HCT116 (cell line): Measurements from ENCODE around the gene SBF2. TPM values are rescaled to one million over a fixed set of nuclear protein-coding genes. Genes with fewer than 3 reads are reported as not detected.

Experiments
- ATAC-seq: fragments of 200-7000 bp; cut with Tn5 transposase; 2 replicates; pipeline ENCODE4 v1.9.1; 2020; ENCODE audit warnings: mild to moderate bottlenecking, moderate library complexity
- BruUV-seq: library from RNA; stranded (reverse); fragments of 400-500 nt; replicated peaks from 2 replicates; lab custom pipeline; 2021; lab: Mats Ljungman, UMichigan
- CTCF ChIA-PET: fragments of 300-600 bp; sonication (Branson Sonifier 250); formaldehyde crosslinking; loops from one replicate; lab custom pipeline; 2021; ENCODE audit warnings: antibody characterized with exemption; lab: Charles Lee
- POLR2A ChIA-PET: fragments of 300-600, 350-600 bp; sonication (Branson Sonifier 250); formaldehyde crosslinking; loops from one replicate; lab custom pipeline; 2021; ENCODE audit warnings: antibody characterized with exemption; lab: Charles Lee
- RAD21 ChIA-PET, 2 experiments: fragments of 300-600 bp; sonication (Branson Sonifier 250); formaldehyde crosslinking; loops; one replicate each; lab custom pipeline; 2023; ENCODE audit warnings: low total read pairs in 2 of 2; ENCODE audit not compliant: uncharacterized antibody in 2 of 2, unreplicated experiment in 2 of 2, low non-redundant PET in 1 of 2; lab: Charles Lee
- DNase-seq: peaks from one replicate; pipeline ENCODE4 v3.0.0-alpha.2; 2010; ENCODE audit warnings: low read depth, low spot score
- H2AFZ ChIP-seq: fragments of 200-600 bp; shearing (Covaris generic), sonication (generic); 2 replicates; pipeline ENCODE4 v1.6.1; 2017; ENCODE audit warnings: low read depth, mixed run types, mixed read lengths, antibody characterized with exemption, low read length; ENCODE audit not compliant: poor library complexity, severe bottlenecking
- H3K27ac ChIP-seq: 2 replicates; pipeline ENCODE4 v1.5.1; 2012; ENCODE audit warnings: low read depth, low read length
- H3K27me3 ChIP-seq: fragments of 200-600 bp; sonication (generic); 2 replicates; pipeline ENCODE4 v1.6.1; 2016; ENCODE audit warnings: mixed run types, low read length, mixed read lengths; ENCODE audit not compliant: insufficient read depth
- H3K36me3 ChIP-seq, 2 experiments: fragments of 200-500 bp in 1 of 2; fragments of 200-600 bp in 1 of 2; sonication (Bioruptor generic) in 1 of 2; sonication (generic) in 1 of 2; 2 replicates each; pipeline versions ENCODE4 v1.5.1 to v1.6.1; 2014 to 2016; ENCODE audit warnings: low read length in 2 of 2, inconsistent platforms in 1 of 2, mixed read lengths in 1 of 2, mixed run types in 1 of 2; ENCODE audit not compliant: insufficient read depth in 2 of 2, control insufficient read depth in 1 of 2
- H3K4me1 ChIP-seq, 2 experiments: fragments of 200-600 bp in 1 of 2; sonication (generic) in 1 of 2; 2 replicates each; pipeline versions ENCODE4 v1.5.1 to v1.6.1; 2012 to 2017; ENCODE audit warnings: low read length in 2 of 2, inconsistent platforms in 1 of 2, mild to moderate bottlenecking in 1 of 2, mixed read lengths in 1 of 2, mixed run types in 1 of 2, moderate library complexity in 1 of 2; ENCODE audit not compliant: insufficient read depth in 2 of 2, control insufficient read depth in 1 of 2
- H3K4me2 ChIP-seq: fragments of 200-600 bp; sonication (generic); 2 replicates; pipeline ENCODE4 v1.6.1; 2017; ENCODE audit warnings: mixed run types, low read length, mixed read lengths
- H3K4me3 ChIP-seq, 2 experiments: fragments of 200-600 bp in 1 of 2; sonication (generic) in 1 of 2; replicated peaks in 1 of 2; 2 replicates each; pipeline ENCODE4 v1.5.1; 2011 to 2016; ENCODE audit warnings: low read length in 2 of 2, control low read depth in 1 of 2, low read depth in 1 of 2, mild to moderate bottlenecking in 1 of 2, mixed read lengths in 1 of 2, mixed run types in 1 of 2
- H3K79me2 ChIP-seq: fragments of 200-600 bp; sonication (generic); 2 replicates; pipeline ENCODE4 v1.6.1; 2017; ENCODE audit warnings: mild to moderate bottlenecking, mixed run types, low read length, moderate library complexity, mixed read lengths; ENCODE audit not compliant: insufficient read depth
- H3K9ac ChIP-seq: fragments of 200-600 bp; sonication (generic); 2 replicates; pipeline ENCODE4 v1.6.1; 2016; ENCODE audit warnings: low read length, mixed read lengths
- H3K9me2 ChIP-seq: fragments of 200-600 bp; sonication (generic), shearing (Covaris generic); 2 replicates; pipeline ENCODE4 v1.6.1; 2017; ENCODE audit warnings: mixed run types, mild to moderate bottlenecking, moderate library complexity; ENCODE audit not compliant: insufficient read depth
- H3K9me3 ChIP-seq, 2 experiments: fragments of 200-500 bp in 1 of 2; fragments of 200-600 bp in 1 of 2; sonication (Bioruptor generic) in 1 of 2; sonication (generic) in 1 of 2; 2 replicates each; pipeline ENCODE4 v1.6.1; 2014 to 2017; ENCODE audit warnings: low read length in 2 of 2, mixed read lengths in 2 of 2, inconsistent platforms in 1 of 2, low read depth in 1 of 2, mild to moderate bottlenecking in 1 of 2, mixed run types in 1 of 2, moderate library complexity in 1 of 2; ENCODE audit not compliant: control insufficient read depth in 1 of 2, insufficient read depth in 1 of 2
- H4K20me1 ChIP-seq: fragments of 200-600 bp; sonication (generic), shearing (Covaris generic); 2 replicates; pipeline ENCODE4 v1.6.1; 2017; ENCODE audit warnings: mixed run types, mild to moderate bottlenecking, moderate library complexity; ENCODE audit not compliant: insufficient read depth
- ATF3 ChIP-seq: IDR thresholded peaks from 2 replicates; pipeline ENCODE4 v1.6.1; 2012
- CBX3 ChIP-seq: IDR thresholded peaks from 2 replicates; pipeline ENCODE4 v1.6.1; 2012; ENCODE audit warnings: low read depth
- CEBPB ChIP-seq: IDR thresholded peaks from 2 replicates; pipeline ENCODE4 v1.6.1; 2012; ENCODE audit warnings: low read depth
- EGR1 ChIP-seq: IDR thresholded peaks from 2 replicates; pipeline ENCODE4 v1.6.1; 2012; ENCODE audit warnings: low read depth
- ELF1 ChIP-seq: IDR thresholded peaks from 2 replicates; pipeline ENCODE4 v1.6.1; 2012; ENCODE audit warnings: low read depth, borderline replicate concordance
- JUND ChIP-seq: IDR thresholded peaks from 2 replicates; pipeline ENCODE4 v1.6.1; 2012
- POLR2AphosphoS5 ChIP-seq: IDR thresholded peaks from 2 replicates; pipeline ENCODE4 v1.6.1; 2011; ENCODE audit warnings: mild to moderate bottlenecking, low read depth, low read length, moderate library complexity
- RAD21 ChIP-seq: IDR thresholded peaks from 2 replicates; pipeline ENCODE4 v1.6.1; 2012; ENCODE audit warnings: low read depth, mild to moderate bottlenecking
- REST ChIP-seq: IDR thresholded peaks from 2 replicates; pipeline ENCODE4 v1.6.1; 2012; ENCODE audit warnings: low read depth
- SRF ChIP-seq: IDR thresholded peaks from 2 replicates; pipeline ENCODE4 v1.6.1; 2012; ENCODE audit warnings: low read depth
- YY1 ChIP-seq: IDR thresholded peaks from 2 replicates; pipeline ENCODE4 v1.6.1; 2011; ENCODE audit warnings: low read length, low read depth, moderate library complexity, mild to moderate bottlenecking; ENCODE audit not compliant: insufficient replicate concordance; ENCODE audit errors: extremely low read depth
- ZNF274 ChIP-seq: fragments of 200-500 bp; sonication (Bioruptor generic); IDR thresholded peaks from 2 replicates; pipeline ENCODE4 v1.6.1; 2014; ENCODE audit warnings: mild to moderate bottlenecking, low read depth, low read length, inconsistent platforms
- intact Hi-C: fragments of 100-400 bp; cut with micrococcal nuclease; formaldehyde crosslinking; loops from 2 replicates; pipeline ENCODE4 v1.10.0; 2022
- total RNA-seq: library from RNA; stranded (reverse); gene quantifications from one replicate; pipeline ENCODE4 v1.2.1, GENCODE V29; 2021; ENCODE audit not compliant: unreplicated experiment
- TF ChIP-seq, protein P1 (sequence below), 3 experiments: fragments of 200-600 bp in 1 of 3; sonication (generic) in 1 of 3; IDR thresholded peaks in 2 of 3; conservative IDR thresholded peaks in 1 of 3; 2 replicates each; pipeline ENCODE4 v1.5.1; 2012 to 2017; ENCODE audit warnings: low read depth in 2 of 3, low read length in 2 of 3, antibody characterized with exemption in 1 of 3, borderline replicate concordance in 1 of 3, control low read depth in 1 of 3, mild to moderate bottlenecking in 1 of 3, mixed read lengths in 1 of 3, mixed run types in 1 of 3, moderate library complexity in 1 of 3; ENCODE audit not compliant: insufficient read depth in 1 of 3
- TF ChIP-seq, protein P2 (sequence below): IDR thresholded peaks from 2 replicates; pipeline ENCODE4 v1.6.1; 2011; ENCODE audit warnings: mild to moderate bottlenecking, low read length, moderate library complexity; ENCODE audit not compliant: insufficient replicate concordance; ENCODE audit errors: extremely low read depth

Gene SBF2
- total RNA-seq, 1 experiment from 2014 or later: 35.0 TPM

DNA sequence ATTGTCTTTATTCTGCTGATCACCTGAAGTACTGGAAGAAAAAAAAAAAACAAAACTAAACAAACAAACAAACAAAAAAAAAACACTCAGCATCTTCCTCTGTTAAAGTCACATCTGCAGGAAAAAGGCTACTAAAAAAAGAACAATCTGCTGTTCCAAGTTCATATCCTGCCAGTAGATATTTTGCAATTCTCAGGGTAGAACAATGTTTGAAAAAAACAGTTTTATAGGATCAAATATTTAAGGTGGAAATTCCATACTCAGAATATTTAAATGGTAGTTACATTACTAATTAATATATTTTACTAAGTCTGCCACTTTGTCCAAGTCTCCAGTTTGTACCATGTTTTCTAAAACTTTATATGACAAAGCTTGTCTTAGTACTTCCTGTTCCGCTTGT lies 175.2 kb downstream of the SBF2 start:
- POLR2A ChIA-PET: no interaction called here

More for the DNA sequence above, 175.2 kb downstream of the SBF2 start:
- no peaks in the 10 kb centered on the region for H3K79me2 ChIP-seq
- H3K4me1 ChIP-seq: peaks cover 12 to 18% of the 10 kb centered on the region in 2 experiments; a peak in 3 of 4 replicates
- no peaks in the 10 kb centered on the region for H3K9me2 ChIP-seq
- no peaks in the 10 kb centered on the region for H3K9me3 ChIP-seq
- TF ChIP-seq SRF: no peak
- TF ChIP-seq RAD21: no peak
- TF ChIP-seq POLR2AphosphoS5: no peak
- no peak for TF ChIP-seq CBX3
- TF ChIP-seq, protein P1, sequence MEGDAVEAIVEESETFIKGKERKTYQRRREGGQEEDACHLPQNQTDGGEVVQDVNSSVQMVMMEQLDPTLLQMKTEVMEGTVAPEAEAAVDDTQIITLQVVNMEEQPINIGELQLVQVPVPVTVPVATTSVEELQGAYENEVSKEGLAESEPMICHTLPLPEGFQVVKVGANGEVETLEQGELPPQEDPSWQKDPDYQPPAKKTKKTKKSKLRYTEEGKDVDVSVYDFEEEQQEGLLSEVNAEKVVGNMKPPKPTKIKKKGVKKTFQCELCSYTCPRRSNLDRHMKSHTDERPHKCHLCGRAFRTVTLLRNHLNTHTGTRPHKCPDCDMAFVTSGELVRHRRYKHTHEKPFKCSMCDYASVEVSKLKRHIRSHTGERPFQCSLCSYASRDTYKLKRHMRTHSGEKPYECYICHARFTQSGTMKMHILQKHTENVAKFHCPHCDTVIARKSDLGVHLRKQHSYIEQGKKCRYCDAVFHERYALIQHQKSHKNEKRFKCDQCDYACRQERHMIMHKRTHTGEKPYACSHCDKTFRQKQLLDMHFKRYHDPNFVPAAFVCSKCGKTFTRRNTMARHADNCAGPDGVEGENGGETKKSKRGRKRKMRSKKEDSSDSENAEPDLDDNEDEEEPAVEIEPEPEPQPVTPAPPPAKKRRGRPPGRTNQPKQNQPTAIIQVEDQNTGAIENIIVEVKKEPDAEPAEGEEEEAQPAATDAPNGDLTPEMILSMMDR (IDR thresholded peaks at IDR 0.05 in 2 of 3, conservative IDR thresholded peaks at IDR 0.05 in 1 of 3; ENCODE audit: borderline replicate concordance in 1 of 3, insufficient read depth in 1 of 3, low read depth in 2 of 3, low read length in 2 of 3): no peak
- no peak for TF ChIP-seq REST
- no peak for TF ChIP-seq JUND
- TF ChIP-seq, protein P2, sequence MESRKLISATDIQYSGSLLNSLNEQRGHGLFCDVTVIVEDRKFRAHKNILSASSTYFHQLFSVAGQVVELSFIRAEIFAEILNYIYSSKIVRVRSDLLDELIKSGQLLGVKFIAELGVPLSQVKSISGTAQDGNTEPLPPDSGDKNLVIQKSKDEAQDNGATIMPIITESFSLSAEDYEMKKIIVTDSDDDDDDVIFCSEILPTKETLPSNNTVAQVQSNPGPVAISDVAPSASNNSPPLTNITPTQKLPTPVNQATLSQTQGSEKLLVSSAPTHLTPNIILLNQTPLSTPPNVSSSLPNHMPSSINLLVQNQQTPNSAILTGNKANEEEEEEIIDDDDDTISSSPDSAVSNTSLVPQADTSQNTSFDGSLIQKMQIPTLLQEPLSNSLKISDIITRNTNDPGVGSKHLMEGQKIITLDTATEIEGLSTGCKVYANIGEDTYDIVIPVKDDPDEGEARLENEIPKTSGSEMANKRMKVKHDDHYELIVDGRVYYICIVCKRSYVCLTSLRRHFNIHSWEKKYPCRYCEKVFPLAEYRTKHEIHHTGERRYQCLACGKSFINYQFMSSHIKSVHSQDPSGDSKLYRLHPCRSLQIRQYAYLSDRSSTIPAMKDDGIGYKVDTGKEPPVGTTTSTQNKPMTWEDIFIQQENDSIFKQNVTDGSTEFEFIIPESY: no peak
- no peak for TF ChIP-seq EGR1
- TF ChIP-seq ELF1: no peak
- TF ChIP-seq CEBPB: no peak
- no peak for TF ChIP-seq YY1
- TF ChIP-seq ATF3: no peak
- TF ChIP-seq ZNF274: no peak
- ChIA-PET RAD21 (no interaction called here), CTCF (no interaction called here)
- DNase-seq: no peak
- no peak overlapping the region for H3K4me3 ChIP-seq
- no peaks in the 10 kb centered on the region for H3K27me3 ChIP-seq
- no peak overlapping the region for H3K4me2 ChIP-seq
- H3K27ac ChIP-seq: no peak overlapping the region
- intact Hi-C loops: no loop called here
- H3K9ac ChIP-seq: no peak overlapping the region
- H3K36me3 ChIP-seq: no peaks in the 10 kb centered on the region
- BruUV-seq: no TSS peak
- H2AFZ ChIP-seq: no peak overlapping the region
- no peak for ATAC-seq
- no peaks in the 10 kb centered on the region for H4K20me1 ChIP-seq
